GM18951 (cell line): ENCODE data around the gene VDAC2.
"Not testable (repeated sequence)": the region's sequence is repeated elsewhere in the genome, so short reads cannot be mapped to it uniquely, and the experiment has no call there.

ENCODE experiments used
- POLR2A ChIP-seq: IDR thresholded peaks from 4 replicates; pipeline ENCODE4 v1.6.1; 2011; ENCODE audit warnings: mild to moderate bottlenecking; ENCODE audit not compliant: insufficient read length, insufficient read depth; ENCODE audit errors: extremely low read depth
- in situ Hi-C: fragments of 300-500 bp; cut with MboI; formaldehyde crosslinking; loops from one replicate; pipeline ENCODE4 v1.12.0; 2022; ENCODE audit warnings: low sequenced_read_pairs, mixed read lengths, inconsistent platforms; ENCODE audit not compliant: unreplicated experiment

VDAC2 gene

GRCh38 chr10:75207079-75207856, 3.3 kb upstream of the VDAC2 start:
- no peak for TF ChIP-seq POLR2A
- in situ Hi-C loops, result no loop called here

DNA sequence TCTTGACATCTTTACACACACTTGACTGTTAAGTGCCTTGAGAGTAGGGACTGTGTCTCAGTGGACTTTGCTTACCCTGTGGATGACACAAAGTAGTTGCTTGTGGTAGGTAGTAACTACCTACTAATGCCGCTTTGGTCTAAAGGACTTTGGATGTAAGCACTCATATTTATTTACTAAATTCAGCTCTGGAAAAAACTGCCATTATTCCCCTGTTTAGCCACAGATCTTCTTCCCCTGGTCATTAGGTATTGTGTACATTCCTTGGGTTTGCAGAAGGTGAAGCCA, 2.8 kb upstream of the VDAC2 start:
- no peak for TF ChIP-seq POLR2A
- in situ Hi-C loops, result no loop called here

- TF ChIP-seq POLR2A, result no peak
- in situ Hi-C loops, result no loop called here
Measured at GRCh38 chr10:75208181-75208580, 2.4 kb upstream of the VDAC2 start.

DNA sequence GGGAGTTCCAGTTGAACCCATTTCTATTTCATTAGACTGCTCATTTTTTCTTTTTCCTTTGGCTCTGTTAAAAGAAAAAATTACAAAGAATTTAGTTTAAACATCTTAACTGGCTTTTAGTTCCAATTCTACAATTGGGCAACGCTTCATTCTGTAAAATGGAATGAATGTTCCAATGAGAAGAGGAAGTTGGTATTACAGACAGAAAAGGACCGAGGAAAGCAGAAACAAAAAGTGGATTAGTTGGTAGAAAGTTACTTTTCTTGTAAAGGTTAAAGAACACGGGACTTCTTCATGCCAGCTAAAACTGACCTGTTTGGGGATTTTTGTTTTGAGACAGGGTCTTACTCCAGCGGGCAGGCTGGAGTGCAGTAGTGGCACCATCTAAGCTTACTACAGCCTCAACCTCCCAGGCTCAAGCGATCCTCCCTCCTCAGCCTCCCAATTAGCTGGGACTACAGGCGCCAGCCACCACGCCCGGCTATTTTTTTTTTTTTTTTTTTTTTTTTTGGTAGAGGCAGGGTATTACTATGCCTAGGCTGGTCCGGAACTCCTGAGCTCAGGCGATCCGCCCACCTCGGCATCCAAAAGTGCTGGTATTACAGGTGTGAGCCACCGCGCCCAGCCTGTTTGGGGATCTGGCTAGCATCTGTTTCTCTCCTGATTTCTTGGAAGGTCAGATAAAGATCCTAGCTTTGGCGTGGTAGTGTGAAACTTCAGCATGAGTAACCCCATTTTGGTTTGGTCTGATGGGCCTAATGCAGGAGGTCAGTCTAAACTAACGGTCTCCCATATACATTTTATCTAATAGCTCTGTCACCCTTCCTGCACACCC, 1.3 kb upstream of the VDAC2 start:
- in situ Hi-C loops, result no loop called here
- no peak for TF ChIP-seq POLR2A

- TF ChIP-seq POLR2A, result no peak
- in situ Hi-C loops, result no loop called here
Measured at GRCh38 chr10:75209921-75210281, 695 bp upstream of the VDAC2 start.

- TF ChIP-seq POLR2A, result no peak
- in situ Hi-C loops, result no loop called here
Measured at GRCh38 chr10:75211007-75211691, 553 bp downstream of the VDAC2 start.

- no peak for TF ChIP-seq POLR2A
- in situ Hi-C loops, result no loop called here
Measured at GRCh38 chr10:75212343-75212742, 1.7 kb downstream of the VDAC2 start.

- TF ChIP-seq POLR2A, result no peak
- in situ Hi-C loops, result no loop called here
Measured at GRCh38 chr10:75220274-75220673, 9.7 kb downstream of the VDAC2 start.

DNA sequence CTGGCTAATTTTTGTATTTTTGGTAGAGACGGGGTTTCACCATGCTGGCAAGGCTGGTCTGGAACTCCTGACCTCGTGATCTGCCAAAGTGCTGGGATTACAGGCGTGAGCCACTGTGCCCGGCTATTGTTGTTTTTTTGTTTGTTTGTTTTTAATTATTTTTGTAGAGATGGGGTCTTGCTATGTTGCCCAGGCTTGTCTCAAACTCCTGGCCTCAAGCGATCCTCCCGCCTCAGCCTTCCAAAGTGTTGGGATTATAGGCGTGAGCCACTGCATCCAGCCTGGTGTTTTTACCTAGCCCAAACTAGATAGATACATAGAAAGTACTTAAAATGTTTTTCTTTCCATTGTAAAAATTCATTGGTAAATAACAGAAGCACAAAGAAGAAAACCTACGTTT, 10.9 kb downstream of the VDAC2 start:
- in situ Hi-C loops, result not testable (repeated sequence)

DNA sequence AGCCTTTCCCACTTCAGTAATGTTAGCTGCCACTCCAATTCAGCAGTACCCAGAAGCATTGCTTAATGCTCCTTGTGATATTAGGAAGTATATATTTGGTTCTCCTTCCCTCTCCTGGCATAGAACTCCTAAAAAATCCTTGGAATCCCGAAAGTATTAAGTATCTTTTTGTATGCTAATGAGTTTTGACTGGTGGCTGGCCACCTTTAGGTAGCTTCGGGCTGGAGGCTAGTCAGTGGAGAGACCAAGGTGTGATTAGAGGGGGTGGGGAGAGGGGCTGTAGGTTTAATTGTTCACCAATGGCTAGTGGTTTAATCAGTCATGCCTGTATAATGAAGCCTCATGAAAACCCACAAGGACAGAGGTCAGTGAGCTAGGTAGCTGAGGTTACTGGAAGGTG, 12.9 kb downstream of the VDAC2 start:
- no peak for TF ChIP-seq POLR2A
- in situ Hi-C loops, result no loop called here

DNA sequence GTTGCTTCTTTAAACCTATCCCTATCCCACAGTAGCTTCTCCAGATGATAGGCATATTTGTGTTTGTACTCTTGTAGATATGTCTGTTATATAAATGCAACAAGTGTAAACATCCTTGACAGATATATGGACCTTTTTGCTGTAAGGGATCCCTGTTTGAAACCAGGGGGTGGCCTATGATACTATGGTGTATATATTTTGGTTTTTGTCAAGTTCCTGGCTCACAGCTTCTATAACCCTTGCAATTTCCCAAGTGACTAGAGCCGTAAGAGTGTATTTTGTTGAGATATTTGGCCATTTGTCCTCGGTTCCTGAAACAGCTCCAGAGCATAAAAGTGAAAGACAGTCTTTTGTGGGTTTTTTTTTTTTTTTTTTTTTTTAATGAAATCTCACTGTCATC, 15.5 kb downstream of the VDAC2 start:
- in situ Hi-C loops, result loop anchor here (25.0 kb wide), 1 partner anchor 964 kb away; no protein-coding TSS in a partner anchor
- no peak for TF ChIP-seq POLR2A

- no peak for TF ChIP-seq POLR2A
- in situ Hi-C loops, result loop anchor here (25.0 kb wide), 1 partner anchor 964 kb away; no protein-coding TSS in a partner anchor
Measured at GRCh38 chr10:75226656-75227055, 16.1 kb downstream of the VDAC2 start.

GRCh38 chr10:75228278-75228677, 17.7 kb downstream of the VDAC2 start:
- in situ Hi-C loops, result loop anchor here (25.0 kb wide), 1 partner anchor 966 kb away; no protein-coding TSS in a partner anchor
- no peak for TF ChIP-seq POLR2A

GRCh38 chr10:75228834-75229233, 18.2 kb downstream of the VDAC2 start:
- in situ Hi-C loops, result loop anchor here (25.0 kb wide), 1 partner anchor 967 kb away; no protein-coding TSS in a partner anchor
- no peak for TF ChIP-seq POLR2A

DNA sequence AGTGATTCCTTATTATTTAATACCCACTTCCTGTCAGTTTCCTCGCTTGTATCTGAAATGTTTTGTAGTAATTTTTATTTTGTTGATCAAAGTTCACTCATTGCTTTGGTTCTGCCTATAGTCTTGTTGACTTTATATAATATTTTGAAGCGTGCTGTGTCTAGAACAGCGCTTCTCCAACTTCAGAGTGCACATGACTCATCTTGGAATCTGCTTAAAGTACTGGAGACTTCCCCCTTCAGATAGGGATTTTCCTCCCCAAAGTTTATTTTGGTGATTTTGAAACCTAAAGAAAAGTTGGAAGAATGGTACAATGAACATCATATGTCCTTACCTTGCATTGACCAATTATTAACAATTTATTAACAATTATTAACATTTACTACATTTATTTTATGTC, 19.4 kb downstream of the VDAC2 start:
- TF ChIP-seq POLR2A, result no peak
- in situ Hi-C loops, result loop anchor here (25.0 kb wide), 1 partner anchor 968 kb away; no protein-coding TSS in a partner anchor
